Measurements from ENCODE around the gene SDK2.

- TF ChIP-seq CTCF (conservative IDR thresholded peaks at IDR 0.05; ENCODE audit: low read depth in 2 of 2) (no peak), EZH2 (IDR thresholded peaks at IDR 0.05; ENCODE audit: low read depth, unreplicated experiment) (no peak), EZH2phosphoT487 (IDR thresholded peaks at IDR 0.05; ENCODE audit: unreplicated experiment) (no peak), POLR2AphosphoS5 (IDR thresholded peaks at IDR 0.05; ENCODE audit: low read depth) (no peak), ZNF331 (CRISPR knock-in tag; IDR thresholded peaks at IDR 0.05; ENCODE audit: low read depth) (no peak), NANOG (IDR thresholded peaks at IDR 0.05; ENCODE audit: borderline replicate concordance) (no peak), REST (IDR thresholded peaks at IDR 0.05; ENCODE audit: unreplicated experiment) (no peak), JUNB (IDR thresholded peaks at IDR 0.05; ENCODE audit: unreplicated experiment) (no peak), ZNF462 (CRISPR knock-in tag; IDR thresholded peaks at IDR 0.05) (no peak), CREB1 (CRISPR knock-in tag; IDR thresholded peaks at IDR 0.05; ENCODE audit: low read depth) (no peak), STAT1 (IDR thresholded peaks at IDR 0.05; ENCODE audit: unreplicated experiment) (no peak), ZNF114 (CRISPR knock-in tag; IDR thresholded peaks at IDR 0.05) (no peak)
Measured at GRCh38 chr17:73586921-73587602, 57.2 kb downstream of the SDK2 start.
